ENCODE results near the gene TFAP2E. TPM values are rescaled to one million over a fixed set of nuclear protein-coding genes. Genes with fewer than 3 reads are reported as not detected.

Gene TFAP2E
- total and polyA plus RNA-seq, 2 donors from 2014 or later: 0.28 to 1.0 TPM

- DNase-seq (peak in 1 of 5 donors; percentile 15), FAIRE-seq (no peak)
- no peak overlapping the region for H3K27ac ChIP-seq (ENCODE audit: low read depth in 2 of 2, low read length in 2 of 2)
- peak overlapping the region; percentile 89 to 91 (median 90) for H3K9ac ChIP-seq (ENCODE audit: low read length in 3 of 3)
- H3K36me3 ChIP-seq (ENCODE audit: control insufficient read depth in 2 of 3, insufficient read depth in 3 of 3, low read length in 3 of 3): no peaks in the 10 kb centered on the region
- intact Hi-C loops (cut with DNase I): no loop called here
- no peak for TF ChIP-seq CTCF (IDR thresholded peaks at IDR 0.05; ENCODE audit: borderline replicate concordance, extremely low read depth, insufficient read depth)
- no peaks in the 10 kb centered on the region for H3K9me3 ChIP-seq (ENCODE audit: control insufficient read depth in 2 of 3, insufficient read depth in 1 of 3, low read length in 3 of 3)
- peaks cover 0 to 6% (median 3%) of the 10 kb centered on the region in 3 donors for H3K4me1 ChIP-seq (ENCODE audit: control insufficient read depth in 2 of 3, insufficient read depth in 2 of 3, low read depth in 1 of 3, low read length in 3 of 3)
- no peaks in the 10 kb centered on the region for H3K27me3 ChIP-seq (ENCODE audit: control insufficient read depth, insufficient read depth, low read length)
- H3K4me3 ChIP-seq (ENCODE audit: low read length in 3 of 3): peak overlapping the region; percentile 90 to 97 (median 97)
Measured at GRCh38 chr1:35642471-35642955, 69.4 kb downstream of the TFAP2E start.

DNA sequence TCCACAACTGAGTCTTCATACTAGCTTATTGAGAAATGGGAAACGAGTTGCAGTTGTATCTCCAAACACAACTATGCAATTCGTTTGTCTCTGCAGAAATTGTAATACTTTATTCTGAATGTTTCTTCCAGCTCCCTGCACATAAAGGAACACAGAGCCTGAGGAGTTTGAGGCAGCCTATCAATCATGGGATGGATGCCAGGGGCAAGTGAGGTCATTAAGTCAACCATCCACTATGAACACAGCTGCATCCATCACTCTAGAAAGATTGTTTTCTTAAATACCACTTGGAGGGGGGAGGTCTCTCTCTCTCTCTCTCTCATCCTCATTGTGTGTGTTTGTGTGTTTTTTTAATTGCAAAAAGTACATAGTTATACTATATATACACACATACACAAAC, 71.1 kb downstream of the TFAP2E start:
- H3K36me3 ChIP-seq (ENCODE audit: control insufficient read depth in 2 of 3, insufficient read depth in 3 of 3, low read length in 3 of 3): no peaks in the 10 kb centered on the region
- no peak overlapping the region for H3K9ac ChIP-seq (ENCODE audit: low read length in 3 of 3)
- intact Hi-C loops (cut with DNase I): no loop called here
- H3K27ac ChIP-seq (ENCODE audit: low read depth in 2 of 2, low read length in 2 of 2): no peak overlapping the region
- H3K27me3 ChIP-seq (ENCODE audit: control insufficient read depth, insufficient read depth, low read length): no peaks in the 10 kb centered on the region
- TF ChIP-seq CTCF (IDR thresholded peaks at IDR 0.05; ENCODE audit: borderline replicate concordance, extremely low read depth, insufficient read depth): no peak
- FAIRE-seq (no peak), DNase-seq (no peak)
- H3K9me3 ChIP-seq (ENCODE audit: control insufficient read depth in 2 of 3, insufficient read depth in 1 of 3, low read length in 3 of 3): no peaks in the 10 kb centered on the region
- H3K4me1 ChIP-seq (ENCODE audit: control insufficient read depth in 2 of 3, insufficient read depth in 2 of 3, low read depth in 1 of 3, low read length in 3 of 3): no peaks in the 10 kb centered on the region
- H3K4me3 ChIP-seq (ENCODE audit: low read length in 3 of 3): no peak overlapping the region

Other genes with a start within 250 kb of the TFAP2E start
- 73.0 TPM for gene KIAA0319L, start 15.9 kb upstream of the TFAP2E start, total RNA-seq
- 30.3 TPM for gene KIAA0319L, start 15.9 kb upstream of the TFAP2E start, polyA plus RNA-seq (ENCODE audit: insufficient read depth, low read depth, low replicate concordance)
- gene NCDN, start 15.5 kb upstream of the TFAP2E start, total RNA-seq: 22.4 TPM
- 14.3 TPM for gene NCDN, start 15.5 kb upstream of the TFAP2E start, polyA plus RNA-seq (ENCODE audit: insufficient read depth, low read depth, low replicate concordance)
- gene PSMB2, start 68.2 kb downstream of the TFAP2E start, total RNA-seq: 44.1 TPM
- 78.0 TPM for gene PSMB2, start 68.2 kb downstream of the TFAP2E start, polyA plus RNA-seq (ENCODE audit: insufficient read depth, low read depth, low replicate concordance)
- 7.4 TPM for gene C1orf216, start 145.6 kb downstream of the TFAP2E start, total RNA-seq
- 6.0 TPM for gene C1orf216, start 145.6 kb downstream of the TFAP2E start, polyA plus RNA-seq (ENCODE audit: insufficient read depth, low read depth, low replicate concordance)
- 1.1 TPM for gene CLSPN, start 196.7 kb downstream of the TFAP2E start, total RNA-seq
- gene CLSPN, start 196.7 kb downstream of the TFAP2E start, polyA plus RNA-seq (ENCODE audit: insufficient read depth, low read depth, low replicate concordance): 0.92 TPM
- 12.2 TPM for gene AGO4, start 234.7 kb downstream of the TFAP2E start, total RNA-seq
- gene AGO4, start 234.7 kb downstream of the TFAP2E start, polyA plus RNA-seq (ENCODE audit: insufficient read depth, low read depth, low replicate concordance): 3.3 TPM

Measured in kidney (tissue), 14 donors.